ENCODE data around the gene IFT88.

- no peak for TF ChIP-seq POLR2AphosphoS5 (IDR thresholded peaks at IDR 0.05; ENCODE audit: low read depth, low read length)
- TF ChIP-seq POLR2A (IDR thresholded peaks at IDR 0.05; ENCODE audit: low read depth, low read length), result no peak
These were observed 38.5 kb upstream of the IFT88 start for GRCh38 chr13:20528452-20528851.
